LNCaP clone FGC (cell line): ENCODE results near the gene LAMB2.

ENCODE experiments used
- DNase-seq: peaks from one replicate; pipeline ENCODE4 v3.0.0-alpha.2; 2011; ENCODE audit warnings: low read depth
- H3K4me3 ChIP-seq: 2 replicates; pipeline ENCODE4 v1.5.1; 2011; ENCODE audit warnings: mild to moderate bottlenecking, low read depth, low read length, control low read depth
- TF ChIP-seq, protein P1 (sequence below): IDR thresholded peaks from 2 replicates; pipeline ENCODE4 v1.5.1; 2012; ENCODE audit warnings: mild to moderate bottlenecking; ENCODE audit not compliant: control insufficient read depth, insufficient read depth; ENCODE audit errors: extremely low read depth

LAMB2 gene

DNA sequence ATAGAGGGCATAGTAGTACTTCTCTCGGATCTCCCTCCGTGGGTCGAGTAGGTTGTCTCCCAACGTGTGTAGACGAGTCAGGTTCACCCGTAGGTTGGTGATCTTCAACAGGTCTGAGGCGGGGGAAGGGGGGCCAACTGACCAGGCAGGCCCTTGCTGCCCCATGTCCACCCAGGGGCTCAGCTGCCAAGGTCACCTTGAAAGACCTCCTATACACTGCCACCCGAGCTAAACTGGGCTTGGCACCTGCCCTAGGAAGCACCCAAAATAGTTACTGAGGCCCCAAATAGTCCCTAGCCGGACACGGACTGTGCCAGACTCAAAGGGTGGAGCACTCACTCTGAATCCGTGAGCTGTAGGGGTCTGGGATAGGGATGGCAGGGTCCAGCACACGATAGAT, 1.8 kb downstream of the LAMB2 start:
- no peak for DNase-seq
- no peak overlapping the region for H3K4me3 ChIP-seq
- TF ChIP-seq, protein P1, sequence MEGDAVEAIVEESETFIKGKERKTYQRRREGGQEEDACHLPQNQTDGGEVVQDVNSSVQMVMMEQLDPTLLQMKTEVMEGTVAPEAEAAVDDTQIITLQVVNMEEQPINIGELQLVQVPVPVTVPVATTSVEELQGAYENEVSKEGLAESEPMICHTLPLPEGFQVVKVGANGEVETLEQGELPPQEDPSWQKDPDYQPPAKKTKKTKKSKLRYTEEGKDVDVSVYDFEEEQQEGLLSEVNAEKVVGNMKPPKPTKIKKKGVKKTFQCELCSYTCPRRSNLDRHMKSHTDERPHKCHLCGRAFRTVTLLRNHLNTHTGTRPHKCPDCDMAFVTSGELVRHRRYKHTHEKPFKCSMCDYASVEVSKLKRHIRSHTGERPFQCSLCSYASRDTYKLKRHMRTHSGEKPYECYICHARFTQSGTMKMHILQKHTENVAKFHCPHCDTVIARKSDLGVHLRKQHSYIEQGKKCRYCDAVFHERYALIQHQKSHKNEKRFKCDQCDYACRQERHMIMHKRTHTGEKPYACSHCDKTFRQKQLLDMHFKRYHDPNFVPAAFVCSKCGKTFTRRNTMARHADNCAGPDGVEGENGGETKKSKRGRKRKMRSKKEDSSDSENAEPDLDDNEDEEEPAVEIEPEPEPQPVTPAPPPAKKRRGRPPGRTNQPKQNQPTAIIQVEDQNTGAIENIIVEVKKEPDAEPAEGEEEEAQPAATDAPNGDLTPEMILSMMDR, result no peak

DNA sequence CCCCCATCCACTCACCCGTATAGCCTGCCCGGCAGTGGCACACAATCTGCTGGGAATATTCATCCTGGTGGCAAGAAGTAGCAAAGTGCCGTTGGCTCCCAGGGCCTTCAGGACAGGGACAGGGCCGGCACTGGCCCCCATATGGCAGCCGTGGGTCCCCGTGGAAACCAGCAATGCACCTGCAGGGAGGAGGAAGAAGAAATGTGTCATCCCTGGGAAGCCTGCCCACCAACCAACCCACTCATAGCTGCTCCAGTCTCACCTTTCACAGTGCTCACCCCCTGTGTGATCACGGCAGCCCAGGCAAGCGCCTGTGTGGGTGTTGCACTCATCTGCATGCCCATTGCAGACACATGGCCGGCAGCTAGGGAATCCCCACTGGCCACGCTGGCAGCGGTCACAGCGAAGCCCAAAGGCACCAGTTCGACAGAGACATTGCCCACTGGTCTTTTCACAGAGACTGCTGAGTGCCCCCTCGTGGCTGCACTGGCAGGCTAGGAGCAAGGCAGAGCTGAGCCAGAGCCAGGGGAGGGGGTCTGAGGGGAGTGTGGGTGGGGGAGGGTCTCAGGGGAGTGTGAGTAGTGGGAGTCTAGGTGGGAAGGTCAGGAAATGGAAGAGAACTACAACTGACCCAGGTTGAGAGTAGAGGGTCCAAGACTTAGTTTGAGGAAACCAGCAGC, 7.7 kb downstream of the LAMB2 start:
- no peak for DNase-seq
- H3K4me3 ChIP-seq, result no peak overlapping the region
- TF ChIP-seq, protein P1, result 0 out of 2 replicates have a peak, but pooled peaks have one; percentile 21

DNA sequence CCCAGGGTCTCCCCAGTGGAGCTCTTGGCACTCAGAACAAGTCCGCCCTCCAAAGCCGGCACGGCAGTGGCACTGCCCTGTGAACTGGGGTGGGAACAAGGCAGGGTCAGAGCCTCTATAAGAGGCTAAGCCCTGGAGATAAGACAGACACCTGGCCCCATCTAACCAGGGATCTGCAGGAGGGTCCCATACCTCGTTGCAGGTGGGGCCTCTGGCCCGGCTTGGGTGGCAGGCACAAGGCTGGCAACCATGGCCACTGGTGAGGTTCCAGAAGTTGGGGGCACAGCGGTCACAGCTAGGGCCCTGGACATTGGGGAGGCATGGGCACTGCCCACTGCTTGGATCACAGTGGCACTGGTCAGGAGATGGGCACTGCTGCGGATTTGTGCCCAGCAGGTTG, 8.6 kb downstream of the LAMB2 start:
- TF ChIP-seq, protein P1, result no peak
- no peak for DNase-seq
- H3K4me3 ChIP-seq, result no peak overlapping the region

DNA sequence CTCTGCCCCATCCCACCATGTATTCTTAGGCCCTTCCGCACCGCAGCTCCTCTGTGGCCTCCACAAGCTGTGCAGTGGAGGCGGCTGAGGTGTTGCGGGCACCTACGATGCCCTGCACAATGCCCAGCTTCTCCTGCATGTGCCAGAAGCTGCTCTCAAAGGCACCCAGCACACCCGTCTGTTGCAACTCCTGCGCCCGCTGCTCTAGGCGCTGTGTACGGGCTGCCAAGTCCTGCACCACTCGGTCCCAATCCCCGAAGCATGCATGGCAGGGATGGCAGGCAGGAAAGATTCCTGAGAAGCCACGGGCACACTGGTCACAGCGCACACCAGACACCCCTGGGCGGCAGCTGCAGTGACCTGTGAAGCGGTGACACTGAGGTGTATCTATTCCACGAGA, 9.2 kb downstream of the LAMB2 start:
- H3K4me3 ChIP-seq, result no peak overlapping the region
- DNase-seq, result no peak
- TF ChIP-seq, protein P1, result no peak

DNA sequence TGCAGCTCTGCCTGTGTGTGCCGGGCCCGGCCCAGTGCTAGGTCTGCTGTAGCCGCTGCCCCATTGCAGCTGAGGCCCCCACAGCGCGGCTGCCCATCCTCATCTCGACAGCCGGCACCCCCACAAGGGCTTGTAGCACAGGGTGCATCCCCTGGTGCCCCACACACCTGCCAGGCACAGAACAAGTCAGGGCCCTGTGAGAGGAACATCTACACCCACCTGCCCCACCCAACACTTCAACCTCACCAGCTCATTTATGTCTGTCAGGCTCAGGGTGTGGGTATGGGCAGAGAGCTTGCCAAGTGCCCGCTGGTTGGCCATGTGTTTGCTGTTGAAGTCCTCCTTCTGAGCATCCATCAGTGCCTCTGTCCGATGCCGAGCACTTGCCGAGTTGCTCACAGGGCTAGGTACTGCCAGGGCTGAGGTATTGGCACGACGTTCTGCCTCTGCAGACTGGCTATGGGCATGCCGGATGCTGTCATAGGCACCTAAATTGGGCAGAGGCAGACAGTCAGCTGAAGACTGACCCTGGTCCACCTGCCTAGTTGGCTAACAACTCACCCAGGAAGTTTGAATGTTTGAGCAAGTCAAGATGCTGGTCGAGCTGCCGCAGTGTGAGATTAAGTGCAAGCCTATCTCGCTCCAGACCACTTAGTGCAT, 9.8 kb downstream of the LAMB2 start:
- TF ChIP-seq, protein P1, result no peak
- H3K4me3 ChIP-seq, result no peak overlapping the region
- DNase-seq, result no peak

DNA sequence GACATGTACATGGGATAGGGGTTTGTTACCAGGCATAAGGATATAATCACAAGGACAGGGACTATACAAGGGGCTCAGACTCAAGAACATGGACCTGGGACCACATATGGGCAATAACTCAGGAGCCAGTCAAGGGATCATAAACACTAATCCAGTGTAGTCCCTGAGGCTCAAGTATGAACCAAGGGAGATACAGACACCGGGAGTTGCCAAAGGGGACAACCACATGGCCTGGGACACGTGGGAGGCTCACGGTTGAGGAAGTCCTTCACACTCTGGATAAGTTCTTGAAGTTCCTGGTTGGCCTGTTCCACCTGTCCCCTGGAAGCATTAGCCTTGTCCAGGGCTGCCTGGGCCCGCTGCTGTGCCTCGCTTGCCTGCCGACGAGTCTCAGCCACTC, 10.4 kb downstream of the LAMB2 start:
- TF ChIP-seq, protein P1, result no peak
- no peak for DNase-seq
- no peak overlapping the region for H3K4me3 ChIP-seq
